GM19438 (cell line): ENCODE results near the gene ADAMTSL1.

Source experiments
- ATAC-seq: cut with Tn5 transposase; IDR thresholded peaks from one replicate; pipeline ENCODE4 v1.9.1; 2021; ENCODE audit warnings: low read depth; ENCODE audit not compliant: unreplicated experiment

Gene ADAMTSL1

GRCh38 chr9:18761742-18762300 is 287.9 kb downstream of the ADAMTSL1 start:
- no peak for ATAC-seq

GRCh38 chr9:18766989-18767550 is 293.1 kb downstream of the ADAMTSL1 start:
- ATAC-seq: no peak

- peak; percentile 81 for ATAC-seq
These were observed 295.1 kb downstream of the ADAMTSL1 start for GRCh38 chr9:18768951-18769622.

- no peak for ATAC-seq
These were observed 296.4 kb downstream of the ADAMTSL1 start for GRCh38 chr9:18770131-18770908.

GRCh38 chr9:18771011-18771410 is 297.1 kb downstream of the ADAMTSL1 start:
- ATAC-seq: no peak

GRCh38 chr9:18771763-18772162 is 297.8 kb downstream of the ADAMTSL1 start:
- ATAC-seq: no peak

- no peak for ATAC-seq
These were observed 301.3 kb downstream of the ADAMTSL1 start for GRCh38 chr9:18775241-18775640.

- no peak for ATAC-seq
These were observed 302.0 kb downstream of the ADAMTSL1 start for GRCh38 chr9:18775930-18776329.

- ATAC-seq: no peak
These were observed 303.2 kb downstream of the ADAMTSL1 start for GRCh38 chr9:18776836-18777820.

- no peak for ATAC-seq
These were observed 304.2 kb downstream of the ADAMTSL1 start for GRCh38 chr9:18778147-18778546.

GRCh38 chr9:18778846-18779245 is 304.9 kb downstream of the ADAMTSL1 start:
- no peak for ATAC-seq

- no peak for ATAC-seq
These were observed 310.0 kb downstream of the ADAMTSL1 start for GRCh38 chr9:18783909-18784308.

- ATAC-seq: no peak
These were observed 311.7 kb downstream of the ADAMTSL1 start for GRCh38 chr9:18785604-18786003.

GRCh38 chr9:18786196-18786595 is 312.2 kb downstream of the ADAMTSL1 start:
- ATAC-seq: no peak

- ATAC-seq: no peak
These were observed 313.1 kb downstream of the ADAMTSL1 start for GRCh38 chr9:18786911-18787650.

GRCh38 chr9:18788256-18788655 is 314.3 kb downstream of the ADAMTSL1 start:
- ATAC-seq: no peak

- ATAC-seq: no peak
These were observed 317.1 kb downstream of the ADAMTSL1 start for GRCh38 chr9:18791074-18791473.

- ATAC-seq: no peak
These were observed 319.2 kb downstream of the ADAMTSL1 start for GRCh38 chr9:18793122-18793521.

- ATAC-seq: no peak
These were observed 322.2 kb downstream of the ADAMTSL1 start for GRCh38 chr9:18795947-18796671.
